PC-9 (cell line): Measurements from ENCODE around the gene PHACTR3. TPM values are rescaled to one million over a fixed set of nuclear protein-coding genes. Genes with fewer than 3 reads are reported as not detected.

ENCODE experiments used
- BruUV-seq: library from RNA; stranded (reverse); fragments of 400-500 nt; replicated peaks from 2 replicates; lab custom pipeline; 2021; lab: Mats Ljungman, UMichigan
- CTCF ChIA-PET: fragments of 300-600 bp; sonication (Branson Sonifier 250); formaldehyde crosslinking; loops from one replicate; lab custom pipeline; 2022; ENCODE audit warnings: antibody characterized with exemption; lab: Charles Lee
- POLR2A ChIA-PET: fragments of 300-600 bp; sonication (Branson Sonifier 250); formaldehyde crosslinking; loops from one replicate; lab custom pipeline; 2022; ENCODE audit warnings: antibody characterized with exemption; ENCODE audit not compliant: unreplicated experiment; lab: Charles Lee
- DNase-seq, 2 experiments: peaks; one replicate each; pipeline versions ENCODE4 v3.0.0 to v3.0.0-alpha.2; 2015 to 2022; ENCODE audit warnings: mixed read lengths in 1 of 2
- H2AFZ ChIP-seq: fragments of 200-600 bp; sonication (generic); 2 replicates; pipeline ENCODE4 v1.8.1; 2017; ENCODE audit warnings: antibody characterized with exemption
- H3F3A ChIP-seq: fragments of 200-600 bp; sonication (generic); 2 replicates; pipeline ENCODE4 v1.8.1; 2017; ENCODE audit warnings: antibody characterized with exemption, mild to moderate bottlenecking, low read depth; ENCODE audit not compliant: insufficient read depth
- H3K27ac ChIP-seq: fragments of 200-600 bp; sonication (generic); 2 replicates; pipeline ENCODE4 v1.6.1; 2016; ENCODE audit warnings: mixed run types
- H3K27me3 ChIP-seq: fragments of 200-600 bp; sonication (generic); 2 replicates; pipeline ENCODE4 v1.6.1; 2016; ENCODE audit warnings: low read depth, mixed run types; ENCODE audit not compliant: insufficient read depth
- H3K36me3 ChIP-seq: fragments of 200-600 bp; sonication (generic); 2 replicates; pipeline ENCODE4 v1.6.1; 2016; ENCODE audit warnings: low read depth, mixed run types
- H3K4me1 ChIP-seq: fragments of 200-600 bp; sonication (generic); replicated peaks from 2 replicates; pipeline ENCODE4 v1.6.1; 2016; ENCODE audit warnings: mixed run types; ENCODE audit not compliant: insufficient read depth
- H3K4me2 ChIP-seq: fragments of 200-600 bp; sonication (generic); 2 replicates; pipeline ENCODE4 v1.6.1; 2017; ENCODE audit warnings: mixed run types
- H3K4me3 ChIP-seq: fragments of 200-600 bp; sonication (generic); 2 replicates; pipeline ENCODE4 v1.6.1; 2016; ENCODE audit warnings: mixed run types
- H3K79me2 ChIP-seq: fragments of 200-600 bp; sonication (generic); 2 replicates; pipeline ENCODE4 v1.6.1; 2017; ENCODE audit warnings: low read depth, mixed run types
- H3K9me2 ChIP-seq: fragments of 200-600 bp; sonication (generic); 2 replicates; pipeline ENCODE4 v1.8.1; 2017; ENCODE audit warnings: mild to moderate bottlenecking; ENCODE audit not compliant: insufficient read depth
- H3K9me3 ChIP-seq: fragments of 200-600 bp; sonication (generic); 2 replicates; pipeline ENCODE4 v1.8.1; 2016; ENCODE audit warnings: low read depth; ENCODE audit not compliant: insufficient read depth
- H4K20me1 ChIP-seq: fragments of 200-600 bp; sonication (generic); 2 replicates; pipeline ENCODE4 v1.8.1; 2017; ENCODE audit not compliant: insufficient read depth
- EZH2 ChIP-seq: fragments of 200-600 bp; sonication (generic); IDR thresholded peaks from 2 replicates; pipeline ENCODE4 v1.8.0; 2017; ENCODE audit warnings: antibody characterized with exemption, low read depth
- intact Hi-C: fragments of 100-400 bp; cut with micrococcal nuclease; formaldehyde crosslinking; loops from one replicate; pipeline ENCODE4 v1.10.0; 2022; ENCODE audit not compliant: unreplicated experiment
- total RNA-seq: library from RNA; stranded (reverse); gene quantifications from 2 replicates; pipeline ENCODE4 v1.2.3, GENCODE V29; 2021
- TF ChIP-seq, protein P1 (sequence below): fragments of 200-600 bp; sonication (generic); conservative IDR thresholded peaks from 2 replicates; pipeline ENCODE4 v1.6.1; 2017; ENCODE audit warnings: mixed run types, antibody characterized with exemption, mild to moderate bottlenecking, moderate library complexity

Gene PHACTR3
- total RNA-seq, 1 experiment from 2014 or later, result 0.41 TPM

DNA sequence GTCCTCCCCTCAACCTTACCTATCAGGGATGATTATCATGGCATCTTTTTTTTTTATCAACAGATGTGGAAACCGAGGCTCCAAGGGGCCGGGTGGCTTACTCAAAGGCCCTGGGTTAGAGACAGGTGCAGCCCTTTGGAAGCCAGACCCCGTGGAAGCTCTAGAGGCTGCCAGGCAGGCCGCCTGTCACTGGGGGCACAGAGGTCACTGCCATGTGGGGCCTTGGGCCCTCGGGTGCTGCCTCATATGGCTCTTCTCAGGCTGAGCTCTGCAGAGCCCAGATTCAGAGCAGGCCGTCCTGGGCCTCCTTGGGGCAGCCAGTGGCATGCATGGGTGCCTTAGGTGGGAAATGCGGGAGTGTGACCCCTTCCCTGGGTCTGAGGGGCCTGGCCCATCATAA is 136.3 kb downstream of the PHACTR3 start:
- no TSS peak for BruUV-seq

DNA sequence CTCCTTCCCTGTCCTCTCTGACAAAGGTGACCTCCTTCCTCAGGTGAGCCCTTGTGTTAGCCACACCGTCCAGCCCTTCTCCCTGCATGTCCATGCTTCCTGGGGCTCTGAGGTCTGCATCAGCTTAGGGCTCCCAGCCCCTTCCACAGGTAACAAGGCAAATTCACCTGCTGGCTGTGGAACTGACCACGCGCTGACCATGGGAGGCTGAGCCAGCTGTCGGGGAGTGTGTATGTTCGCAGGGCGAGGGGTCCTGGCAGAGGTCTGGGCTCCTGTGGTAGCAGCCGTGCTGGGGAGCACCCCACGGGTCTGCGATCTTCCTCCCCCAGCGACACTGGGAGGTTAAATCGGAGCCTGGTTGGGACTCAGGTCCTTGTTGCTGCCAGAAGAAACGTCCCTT is 136.7 kb downstream of the PHACTR3 start:
- ChIA-PET POLR2A (no interaction called here), CTCF (no interaction called here)
- H3K4me3 ChIP-seq, result no peak overlapping the region
- H2AFZ ChIP-seq, result no peak overlapping the region
- H3F3A ChIP-seq, result no peaks in the 10 kb centered on the region
- DNase-seq, result no peak
- H3K27me3 ChIP-seq, result peaks cover 98% of the 10 kb centered on the region
- no peaks in the 10 kb centered on the region for H4K20me1 ChIP-seq
- no peaks in the 10 kb centered on the region for H3K4me1 ChIP-seq
- intact Hi-C loops, result no loop called here
- H3K36me3 ChIP-seq, result no peaks in the 10 kb centered on the region
- no peak for TF ChIP-seq EZH2
- TF ChIP-seq, protein P1, sequence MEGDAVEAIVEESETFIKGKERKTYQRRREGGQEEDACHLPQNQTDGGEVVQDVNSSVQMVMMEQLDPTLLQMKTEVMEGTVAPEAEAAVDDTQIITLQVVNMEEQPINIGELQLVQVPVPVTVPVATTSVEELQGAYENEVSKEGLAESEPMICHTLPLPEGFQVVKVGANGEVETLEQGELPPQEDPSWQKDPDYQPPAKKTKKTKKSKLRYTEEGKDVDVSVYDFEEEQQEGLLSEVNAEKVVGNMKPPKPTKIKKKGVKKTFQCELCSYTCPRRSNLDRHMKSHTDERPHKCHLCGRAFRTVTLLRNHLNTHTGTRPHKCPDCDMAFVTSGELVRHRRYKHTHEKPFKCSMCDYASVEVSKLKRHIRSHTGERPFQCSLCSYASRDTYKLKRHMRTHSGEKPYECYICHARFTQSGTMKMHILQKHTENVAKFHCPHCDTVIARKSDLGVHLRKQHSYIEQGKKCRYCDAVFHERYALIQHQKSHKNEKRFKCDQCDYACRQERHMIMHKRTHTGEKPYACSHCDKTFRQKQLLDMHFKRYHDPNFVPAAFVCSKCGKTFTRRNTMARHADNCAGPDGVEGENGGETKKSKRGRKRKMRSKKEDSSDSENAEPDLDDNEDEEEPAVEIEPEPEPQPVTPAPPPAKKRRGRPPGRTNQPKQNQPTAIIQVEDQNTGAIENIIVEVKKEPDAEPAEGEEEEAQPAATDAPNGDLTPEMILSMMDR, result no peak
- H3K27ac ChIP-seq, result no peak overlapping the region
- no peaks in the 10 kb centered on the region for H3K9me2 ChIP-seq
- no peaks in the 10 kb centered on the region for H3K79me2 ChIP-seq
- no peaks in the 10 kb centered on the region for H3K9me3 ChIP-seq
- no peak overlapping the region for H3K4me2 ChIP-seq
- BruUV-seq, result no TSS peak

More for the DNA sequence above, 136.3 kb downstream of the PHACTR3 start:
- Histone ChIP-seq H3K4me3 (no peak overlapping the region), H3F3A (no peaks in the 10 kb centered on the region), H3K36me3 (no peaks in the 10 kb centered on the region), H2AFZ (no peak overlapping the region), H4K20me1 (no peaks in the 10 kb centered on the region), H3K4me1 (no peaks in the 10 kb centered on the region), H3K27ac (no peak overlapping the region), H3K4me2 (no peak overlapping the region), H3K27me3 (peaks cover 98% of the 10 kb centered on the region), H3K79me2 (no peaks in the 10 kb centered on the region), H3K9me3 (no peaks in the 10 kb centered on the region), H3K9me2 (no peaks in the 10 kb centered on the region)
- ChIA-PET CTCF (no interaction called here), POLR2A (no interaction called here)
- no peak for DNase-seq
- intact Hi-C loops, result no loop called here
- TF ChIP-seq EZH2, result no peak
- TF ChIP-seq, protein P1, result no peak

DNA sequence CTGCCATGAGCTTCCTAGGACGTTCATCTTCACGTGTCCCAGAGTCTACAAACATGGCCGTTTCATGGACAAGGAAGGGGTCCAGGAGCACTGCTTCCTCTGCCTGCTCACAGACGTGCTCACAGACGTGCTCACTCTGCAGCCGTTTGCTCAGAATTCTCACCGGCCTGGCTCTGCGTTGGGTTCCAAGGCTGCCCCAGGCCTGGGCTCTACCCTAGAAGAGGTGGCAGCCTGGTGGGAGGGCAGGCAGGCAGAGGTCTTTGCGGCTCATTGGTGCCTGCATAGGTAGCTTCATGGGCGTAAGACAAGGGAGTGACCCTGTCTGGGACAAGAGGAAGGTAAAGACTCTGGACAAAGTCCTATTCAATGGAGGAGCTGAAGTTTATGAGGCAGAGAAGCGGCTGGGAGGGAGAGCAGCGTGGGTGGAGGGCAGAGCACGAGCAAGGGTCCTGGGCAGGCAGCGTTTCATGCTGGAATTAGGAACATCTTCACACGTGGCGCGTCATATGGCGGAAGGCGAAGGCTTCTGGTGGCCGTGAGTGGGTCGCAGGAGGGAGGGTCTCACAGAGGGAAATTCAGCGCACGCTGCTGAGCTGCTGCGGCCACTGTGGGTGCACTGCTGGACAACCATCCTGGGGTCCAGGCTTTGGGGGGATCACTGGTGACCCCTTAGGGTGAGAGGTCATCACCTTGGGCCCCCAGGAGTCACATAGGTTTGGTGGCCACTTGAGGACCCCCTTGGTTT is 138.2 kb downstream of the PHACTR3 start:
- TF ChIP-seq, protein P1, result no peak
- TF ChIP-seq EZH2, result no peak
- no TSS peak for BruUV-seq
- H2AFZ ChIP-seq, result no peak overlapping the region
- H3F3A ChIP-seq, result no peaks in the 10 kb centered on the region
- no peak overlapping the region for H3K4me3 ChIP-seq
- no peaks in the 10 kb centered on the region for H4K20me1 ChIP-seq
- H3K9me2 ChIP-seq, result no peaks in the 10 kb centered on the region
- no peaks in the 10 kb centered on the region for H3K9me3 ChIP-seq
- H3K4me2 ChIP-seq, result no peak overlapping the region
- POLR2A ChIA-PET, result no interaction called here
- no peaks in the 10 kb centered on the region for H3K4me1 ChIP-seq
- no peaks in the 10 kb centered on the region for H3K79me2 ChIP-seq
- no peaks in the 10 kb centered on the region for H3K36me3 ChIP-seq
- H3K27ac ChIP-seq, result no peak overlapping the region
- no peak for DNase-seq
- intact Hi-C loops, result no loop called here
- H3K27me3 ChIP-seq, result peaks cover 100% of the 10 kb centered on the region
- CTCF ChIA-PET, result no interaction called here
